Mononuclear cell (primary cell): ENCODE measurements around the gene KISS1R. TPM values are rescaled to one million over a fixed set of nuclear protein-coding genes. Genes with fewer than 3 reads are reported as not detected.

Source experiments
- H3K27me3 ChIP-seq: 2 replicates; pipeline ENCODE4 v1.6.0; 2011; ENCODE audit warnings: low read length, control low read depth; ENCODE audit not compliant: insufficient read depth
- H3K4me1 ChIP-seq: 2 replicates; pipeline ENCODE4 v1.5.1; 2011; ENCODE audit warnings: mild to moderate bottlenecking, low read length, control low read depth; ENCODE audit not compliant: insufficient read depth
- H3K4me3 ChIP-seq: 2 replicates; pipeline ENCODE4 v1.5.1; 2011; ENCODE audit warnings: mild to moderate bottlenecking, low read length, moderate library complexity
- H3K9me3 ChIP-seq: 2 replicates; pipeline ENCODE4 v1.5.1; 2011; ENCODE audit warnings: low read depth, mild to moderate bottlenecking, control low read depth, low read length
- total RNA-seq: library from RNA; depleted of rRNA; stranded (reverse); fragments of >200 nt; gene quantifications from one replicate; pipeline ENCODE4 v1.2.3, GENCODE V29; 2012

KISS1R gene
- total RNA-seq, 1 donor = 0.10 TPM

- no peaks in the 10 kb centered on the region for H3K9me3 ChIP-seq
- no peaks in the 10 kb centered on the region for H3K27me3 ChIP-seq
- H3K4me1 ChIP-seq = peaks cover 51% of the 10 kb centered on the region
Measured at GRCh38 chr19:944171-944567, 27.0 kb downstream of the KISS1R start.

GRCh38 chr19:944663-945241 lies 27.6 kb downstream of the KISS1R start:
- Histone ChIP-seq H3K9me3 (no peaks in the 10 kb centered on the region), H3K4me1 (peaks cover 47% of the 10 kb centered on the region), H3K4me3 (no peak overlapping the region), H3K27me3 (no peaks in the 10 kb centered on the region)

More at GRCh38 chr19:944171-944567, 27.0 kb downstream of the KISS1R start:
- H3K4me3 ChIP-seq = no peak overlapping the region

- Histone ChIP-seq H3K4me3 (no peak overlapping the region), H3K27me3 (no peaks in the 10 kb centered on the region), H3K4me1 (peaks cover 38% of the 10 kb centered on the region), H3K9me3 (no peaks in the 10 kb centered on the region)
Measured at GRCh38 chr19:945401-946252, 28.5 kb downstream of the KISS1R start.

DNA sequence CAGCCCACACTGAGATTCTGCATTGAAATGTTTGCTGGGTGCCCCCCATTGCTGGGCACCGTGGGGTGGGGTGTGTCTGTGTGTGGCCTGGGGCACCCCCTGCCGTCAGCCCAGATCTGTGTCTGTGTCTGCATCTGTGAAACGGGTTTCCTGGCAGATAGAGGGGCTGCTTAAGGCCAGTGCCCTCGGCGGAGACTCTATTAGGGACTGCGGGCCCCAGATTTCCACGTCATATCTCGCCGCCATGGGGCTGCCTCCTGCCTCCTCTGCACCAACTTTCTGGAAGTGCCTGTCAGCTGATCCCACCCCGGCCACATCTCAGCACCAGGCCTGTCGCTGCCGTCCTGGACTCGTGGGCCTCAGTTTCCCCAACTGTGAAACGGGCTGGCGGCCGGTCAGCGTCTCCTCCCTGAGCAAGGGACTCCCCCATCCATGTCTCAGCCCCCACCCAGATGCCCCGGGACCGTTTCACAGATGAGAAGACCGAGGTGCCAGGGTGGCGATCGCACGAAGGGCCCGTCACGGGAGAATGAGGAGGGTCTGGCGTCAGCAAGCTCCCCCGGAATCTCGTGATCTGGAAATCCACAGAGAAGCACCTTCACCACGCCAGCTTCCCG lies 30.1 kb downstream of the KISS1R start:
- no peak overlapping the region for H3K4me3 ChIP-seq
- peaks cover 25% of the 10 kb centered on the region for H3K4me1 ChIP-seq
- H3K27me3 ChIP-seq = no peaks in the 10 kb centered on the region
- no peaks in the 10 kb centered on the region for H3K9me3 ChIP-seq

GRCh38 chr19:947707-948539 lies 30.8 kb downstream of the KISS1R start:
- Histone ChIP-seq H3K9me3 (no peaks in the 10 kb centered on the region), H3K4me1 (peaks cover 32% of the 10 kb centered on the region), H3K27me3 (no peaks in the 10 kb centered on the region), H3K4me3 (no peak overlapping the region)

DNA sequence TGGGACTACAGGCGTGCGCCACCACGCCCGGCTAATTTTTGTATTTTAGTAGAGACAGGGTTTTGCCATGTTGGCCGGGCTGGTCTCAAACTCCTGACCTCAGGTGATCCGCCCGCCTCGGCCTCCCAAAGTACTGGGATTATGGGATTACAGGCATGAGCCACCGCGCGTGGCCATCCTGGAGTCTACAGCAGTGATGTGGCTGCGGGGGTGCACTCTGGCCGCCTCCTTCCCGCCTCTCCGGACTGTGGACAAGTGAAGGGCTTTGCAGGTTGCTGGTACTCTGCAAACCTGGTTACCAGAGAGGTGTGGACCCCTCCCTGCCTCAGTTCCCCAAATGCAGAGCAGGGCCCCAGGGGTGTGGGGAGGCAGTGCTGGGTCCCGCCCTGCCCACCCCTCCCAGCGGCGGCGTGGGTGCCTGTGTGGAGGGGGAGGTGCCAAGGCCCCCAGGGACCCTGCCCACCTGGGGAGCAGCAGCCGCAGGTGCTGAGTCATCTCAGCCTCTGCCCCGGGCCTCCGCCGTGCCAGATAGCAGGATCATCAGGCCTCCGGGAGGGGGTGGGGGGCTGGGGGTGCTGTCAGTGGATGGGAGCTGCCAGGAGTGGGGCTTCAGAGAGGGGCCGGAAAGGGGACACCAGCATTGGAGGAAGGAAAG lies 31.8 kb downstream of the KISS1R start:
- Histone ChIP-seq H3K27me3 (no peaks in the 10 kb centered on the region), H3K4me1 (peaks cover 42% of the 10 kb centered on the region), H3K9me3 (no peaks in the 10 kb centered on the region), H3K4me3 (no peak overlapping the region)

- no peaks in the 10 kb centered on the region for H3K27me3 ChIP-seq
- no peak overlapping the region for H3K4me3 ChIP-seq
- H3K9me3 ChIP-seq = no peaks in the 10 kb centered on the region
- peaks cover 42% of the 10 kb centered on the region for H3K4me1 ChIP-seq
Measured at GRCh38 chr19:950352-951066, 33.4 kb downstream of the KISS1R start.

- Histone ChIP-seq H3K4me1 (peaks cover 36% of the 10 kb centered on the region), H3K4me3 (no peak overlapping the region), H3K27me3 (no peaks in the 10 kb centered on the region), H3K9me3 (no peaks in the 10 kb centered on the region)
Measured at GRCh38 chr19:952049-952679, 35.0 kb downstream of the KISS1R start.

DNA sequence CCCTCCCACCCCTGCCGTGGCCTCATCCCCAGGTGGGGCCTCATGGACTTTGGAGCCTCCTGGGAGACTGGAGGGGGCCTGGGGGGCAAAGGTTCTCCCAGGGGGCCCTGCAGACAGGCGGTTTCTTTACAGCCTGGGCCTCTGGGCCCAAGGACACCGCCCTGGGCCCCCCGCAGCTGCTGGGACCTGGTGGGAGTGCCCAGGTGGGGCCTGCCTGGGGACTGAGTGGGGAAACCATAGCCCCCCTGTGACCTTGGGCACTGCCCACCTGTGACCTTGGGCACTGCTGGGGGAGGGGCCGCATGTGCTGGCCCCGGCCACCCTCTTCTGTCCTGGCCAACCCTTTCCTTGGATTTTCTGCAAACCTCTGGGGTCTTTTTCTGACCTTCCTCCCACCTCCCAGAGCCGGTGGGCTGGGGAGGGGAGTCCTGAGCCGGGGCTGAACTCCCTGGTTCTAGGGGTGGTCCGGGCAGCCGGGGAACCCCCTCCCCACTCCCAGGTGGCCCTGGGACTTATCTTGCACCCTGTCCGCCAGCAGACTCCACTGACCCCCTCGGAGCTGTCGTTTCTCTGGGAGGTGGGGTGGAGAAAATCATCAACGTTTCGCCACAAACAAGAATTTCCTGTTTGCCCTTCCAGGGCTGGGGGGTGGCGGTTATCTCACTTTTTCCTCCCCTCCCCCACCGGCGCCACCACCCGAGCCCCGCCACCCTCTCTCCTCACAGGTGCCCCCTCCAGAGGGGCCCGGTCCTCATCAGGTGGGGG lies 35.7 kb downstream of the KISS1R start:
- H3K27me3 ChIP-seq = no peaks in the 10 kb centered on the region
- H3K9me3 ChIP-seq = no peaks in the 10 kb centered on the region
- peak overlapping the region; percentile 16 for H3K4me3 ChIP-seq
- peaks cover 29% of the 10 kb centered on the region for H3K4me1 ChIP-seq

DNA sequence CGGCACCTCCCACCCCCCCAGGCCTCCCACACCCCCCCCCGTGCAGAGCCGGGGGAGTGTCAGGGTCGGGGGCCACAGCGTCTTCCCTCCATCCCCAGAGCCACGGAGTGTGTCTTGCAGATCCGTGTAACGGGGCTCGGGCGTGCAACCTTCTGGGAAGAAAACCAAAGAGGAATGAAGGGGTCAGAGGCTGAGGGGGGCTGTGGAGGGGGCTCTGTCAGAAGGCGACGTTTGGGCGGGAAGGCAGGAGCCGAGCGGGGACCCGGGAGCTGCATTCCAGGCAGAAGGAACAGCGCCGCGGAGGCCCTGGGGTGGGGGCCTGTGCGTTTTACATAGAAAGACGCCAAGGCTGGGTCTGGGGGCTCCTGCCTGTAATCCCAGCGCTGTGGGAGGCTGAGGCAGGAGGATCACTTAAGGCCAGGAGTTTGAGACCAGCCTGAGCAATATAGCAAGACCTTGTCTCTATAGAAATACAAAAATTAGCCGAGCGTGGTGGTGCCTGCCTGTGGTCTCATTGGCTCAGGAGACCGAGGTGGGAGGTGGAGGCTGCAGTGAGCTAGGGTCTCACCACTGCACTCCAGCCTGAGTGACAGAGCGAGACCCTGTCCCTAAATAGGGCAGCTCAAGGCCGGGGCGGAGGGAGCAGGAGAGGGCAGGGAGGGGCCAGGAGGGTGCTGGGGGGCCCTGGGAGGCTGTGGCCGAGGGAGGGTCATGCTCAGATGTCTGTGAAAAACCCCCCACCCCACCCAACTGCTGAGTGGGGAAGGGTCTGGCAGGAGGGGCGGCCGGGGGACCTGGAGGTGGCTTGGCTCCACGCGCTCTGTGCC lies 36.5 kb downstream of the KISS1R start:
- Histone ChIP-seq H3K9me3 (no peaks in the 10 kb centered on the region), H3K4me3 (no peak overlapping the region), H3K27me3 (no peaks in the 10 kb centered on the region), H3K4me1 (peaks cover 22% of the 10 kb centered on the region)

GRCh38 chr19:954272-954671 lies 37.1 kb downstream of the KISS1R start:
- no peaks in the 10 kb centered on the region for H3K27me3 ChIP-seq
- peaks cover 18% of the 10 kb centered on the region for H3K4me1 ChIP-seq
- no peaks in the 10 kb centered on the region for H3K9me3 ChIP-seq
- H3K4me3 ChIP-seq = no peak overlapping the region

DNA sequence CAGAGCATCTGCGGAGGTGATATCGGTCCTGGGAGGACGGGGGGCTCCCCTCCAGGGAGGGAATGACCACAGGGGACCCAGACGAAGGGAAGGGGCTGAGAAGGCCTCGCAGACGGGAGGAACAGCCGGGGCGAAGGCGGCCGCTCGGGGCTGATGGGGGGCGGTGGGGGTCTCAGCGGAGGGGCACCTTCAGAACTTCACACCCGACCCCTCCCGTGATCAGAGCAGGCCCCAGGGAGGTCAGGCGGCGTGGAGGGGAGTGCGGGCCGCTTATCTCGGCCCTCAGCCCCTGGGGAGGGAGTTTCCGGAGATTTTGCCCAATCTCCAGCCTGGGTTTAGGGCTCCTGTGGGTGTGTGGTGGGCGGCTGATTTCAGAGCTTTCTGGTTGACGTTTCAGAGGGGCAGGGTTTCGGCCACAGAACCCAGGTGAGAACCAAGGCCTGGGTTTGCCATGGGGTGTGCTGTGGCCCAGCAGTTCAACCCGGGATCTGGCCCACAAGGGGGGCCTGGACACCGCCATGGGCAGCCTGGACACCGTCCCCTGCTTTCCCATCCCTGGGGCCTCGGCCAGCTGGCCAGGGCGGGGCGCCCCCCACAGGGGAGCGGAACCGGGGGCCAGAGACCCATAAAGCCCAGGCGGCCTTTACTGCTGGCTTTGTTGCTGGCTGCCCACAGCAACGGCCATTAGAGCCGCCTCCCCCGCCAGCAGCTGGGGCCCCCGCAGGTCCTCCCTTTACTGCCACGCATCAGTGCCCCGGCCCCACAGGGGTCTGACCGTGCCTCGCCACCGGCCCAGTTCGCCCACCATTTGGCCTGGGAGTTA lies 37.8 kb downstream of the KISS1R start:
- peaks cover 18% of the 10 kb centered on the region for H3K4me1 ChIP-seq
- no peak overlapping the region for H3K4me3 ChIP-seq
- no peaks in the 10 kb centered on the region for H3K27me3 ChIP-seq
- H3K9me3 ChIP-seq = no peaks in the 10 kb centered on the region
